ENCODE data around the gene PITPNM2.

- TF ChIP-seq CTCF (IDR thresholded peaks at IDR 0.05) (no peak), POLR2AphosphoS5 (IDR thresholded peaks at IDR 0.05) (no peak), POLR2A (IDR thresholded peaks at IDR 0.05; ENCODE audit: low read depth) (no peak), EP300 (IDR thresholded peaks at IDR 0.05) (no peak)
These were observed 29.2 kb downstream of the PITPNM2 start for GRCh38 chr12:123121670-123122069.

All from esophagus muscularis mucosa (tissue), 4 donors.